ENCODE data around the gene ASCC1.

Gene ASCC1

DNA sequence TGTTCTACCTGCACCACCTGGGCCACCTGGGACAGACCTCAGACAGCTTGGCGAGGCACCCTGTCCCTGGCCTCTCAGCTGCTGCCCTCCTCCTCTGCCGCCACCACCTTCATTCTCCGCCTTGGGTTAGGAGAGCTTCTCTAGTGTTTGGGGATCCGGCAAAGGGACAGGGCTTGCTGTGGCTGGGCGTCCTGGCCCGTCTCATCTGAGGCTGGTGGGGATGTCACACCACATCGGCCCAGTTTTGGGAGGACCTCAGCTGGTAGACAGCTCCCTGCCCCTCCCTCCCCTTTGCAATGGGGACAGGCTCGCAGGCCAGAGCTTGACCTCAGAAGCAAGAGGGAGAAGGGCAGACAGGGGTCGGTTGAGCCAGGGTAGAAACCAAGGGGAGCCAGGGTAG lies 154.1 kb downstream of the ASCC1 start:
- no peaks in the 10 kb centered on the region for H3K4me1 ChIP-seq
- H3K27me3 ChIP-seq (ENCODE audit: control insufficient read depth, insufficient read depth, low read length) = no peaks in the 10 kb centered on the region
- TF ChIP-seq, protein P1, sequence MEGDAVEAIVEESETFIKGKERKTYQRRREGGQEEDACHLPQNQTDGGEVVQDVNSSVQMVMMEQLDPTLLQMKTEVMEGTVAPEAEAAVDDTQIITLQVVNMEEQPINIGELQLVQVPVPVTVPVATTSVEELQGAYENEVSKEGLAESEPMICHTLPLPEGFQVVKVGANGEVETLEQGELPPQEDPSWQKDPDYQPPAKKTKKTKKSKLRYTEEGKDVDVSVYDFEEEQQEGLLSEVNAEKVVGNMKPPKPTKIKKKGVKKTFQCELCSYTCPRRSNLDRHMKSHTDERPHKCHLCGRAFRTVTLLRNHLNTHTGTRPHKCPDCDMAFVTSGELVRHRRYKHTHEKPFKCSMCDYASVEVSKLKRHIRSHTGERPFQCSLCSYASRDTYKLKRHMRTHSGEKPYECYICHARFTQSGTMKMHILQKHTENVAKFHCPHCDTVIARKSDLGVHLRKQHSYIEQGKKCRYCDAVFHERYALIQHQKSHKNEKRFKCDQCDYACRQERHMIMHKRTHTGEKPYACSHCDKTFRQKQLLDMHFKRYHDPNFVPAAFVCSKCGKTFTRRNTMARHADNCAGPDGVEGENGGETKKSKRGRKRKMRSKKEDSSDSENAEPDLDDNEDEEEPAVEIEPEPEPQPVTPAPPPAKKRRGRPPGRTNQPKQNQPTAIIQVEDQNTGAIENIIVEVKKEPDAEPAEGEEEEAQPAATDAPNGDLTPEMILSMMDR (IDR thresholded peaks at IDR 0.05) = no peak
- H3K4me2 ChIP-seq (ENCODE audit: low read length) = no peak overlapping the region
- no peak overlapping the region for H3K4me3 ChIP-seq (ENCODE audit: low read depth, low read length)
- no peak overlapping the region for H2AFZ ChIP-seq
- H3K27ac ChIP-seq = no peak overlapping the region
- no peaks in the 10 kb centered on the region for H3K9me3 ChIP-seq (ENCODE audit: control insufficient read depth, low read length)
- no peaks in the 10 kb centered on the region for H3K79me2 ChIP-seq
- no peaks in the 10 kb centered on the region for H3K36me3 ChIP-seq (ENCODE audit: control insufficient read depth, insufficient read depth, low read length)
- no peak overlapping the region for H3K9ac ChIP-seq

DNA sequence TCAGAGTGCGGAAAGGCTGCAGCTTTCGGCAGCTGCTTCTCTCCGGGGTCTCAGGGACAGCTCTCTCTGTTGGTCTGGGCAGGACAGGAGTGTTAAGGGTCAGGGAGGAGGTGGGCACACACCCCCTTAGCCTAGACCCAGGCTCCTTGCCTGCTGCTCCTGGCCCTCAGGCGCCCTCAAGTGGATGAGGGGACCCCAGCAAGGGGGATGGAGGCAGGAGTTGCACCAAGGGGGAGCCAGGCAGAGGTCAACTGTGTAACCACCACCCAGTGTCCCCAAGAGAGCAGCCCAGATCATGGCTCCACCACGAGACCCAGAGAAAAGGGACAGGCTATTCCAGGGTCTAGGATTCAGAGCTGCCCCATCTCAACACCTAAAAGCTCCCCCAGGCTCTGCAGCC lies 154.6 kb downstream of the ASCC1 start:
- H3K4me2 ChIP-seq (ENCODE audit: low read length) = no peak overlapping the region
- no peak overlapping the region for H3K27ac ChIP-seq
- no peak overlapping the region for H2AFZ ChIP-seq
- H3K9ac ChIP-seq = no peak overlapping the region
- H3K36me3 ChIP-seq (ENCODE audit: control insufficient read depth, insufficient read depth, low read length) = no peaks in the 10 kb centered on the region
- no peaks in the 10 kb centered on the region for H3K79me2 ChIP-seq
- H3K9me3 ChIP-seq (ENCODE audit: control insufficient read depth, low read length) = no peaks in the 10 kb centered on the region
- H3K4me3 ChIP-seq (ENCODE audit: low read depth, low read length) = no peak overlapping the region
- H3K4me1 ChIP-seq = no peaks in the 10 kb centered on the region
- TF ChIP-seq, protein P1 (IDR thresholded peaks at IDR 0.05) = no peak
- no peaks in the 10 kb centered on the region for H3K27me3 ChIP-seq (ENCODE audit: control insufficient read depth, insufficient read depth, low read length)

DNA sequence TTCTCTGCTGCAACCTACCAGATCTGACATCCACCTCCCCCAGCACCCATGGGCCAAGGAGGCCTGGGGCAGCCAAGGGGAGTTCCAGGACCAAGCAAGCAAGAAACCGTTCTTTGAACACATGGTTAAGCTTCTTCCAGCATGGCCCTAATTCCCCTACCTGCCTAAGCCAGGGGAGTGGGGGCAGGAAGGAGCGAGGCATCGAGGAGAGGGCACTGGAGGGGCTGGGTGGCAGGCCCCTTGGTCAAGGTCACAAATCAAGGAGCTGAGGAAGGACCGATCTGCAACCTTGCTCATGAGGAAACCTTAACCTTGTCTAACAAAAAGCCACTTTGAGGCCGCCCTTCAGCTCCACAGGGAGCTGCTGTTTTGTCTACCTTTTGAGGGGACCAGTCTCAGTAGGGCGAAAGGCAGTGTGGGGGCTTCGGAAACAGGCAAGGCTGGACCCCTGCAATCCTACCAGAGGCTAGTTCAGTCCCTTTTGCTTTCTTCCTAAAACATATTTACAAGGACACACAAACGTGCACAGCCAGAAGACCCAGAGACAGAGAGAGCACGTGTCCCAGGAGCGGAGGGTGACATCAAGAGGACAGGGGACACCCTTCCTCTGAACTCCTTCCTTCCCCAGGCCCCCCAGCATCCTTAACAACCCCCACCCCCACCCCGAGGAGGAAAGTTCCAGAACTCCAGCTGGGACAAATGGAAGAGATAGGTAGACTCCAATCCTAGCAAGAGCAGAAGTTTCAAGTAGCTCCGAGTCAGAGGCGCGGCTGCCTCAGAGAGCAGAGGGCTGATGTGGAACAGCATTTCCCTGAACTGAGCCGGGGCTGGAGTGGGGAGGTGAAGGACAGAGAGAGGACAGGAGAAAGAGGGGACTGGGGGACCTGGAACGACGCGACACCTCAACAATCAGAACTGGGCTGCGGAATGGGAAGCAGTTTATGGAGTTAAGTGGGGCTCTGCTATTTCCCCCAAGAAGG lies 155.9 kb downstream of the ASCC1 start:
- Histone ChIP-seq H3K4me1 (no peaks in the 10 kb centered on the region), H2AFZ (no peak overlapping the region), H3K79me2 (no peaks in the 10 kb centered on the region), H3K27ac (no peak overlapping the region), H3K9ac (no peak overlapping the region), H3K27me3 (ENCODE audit: control insufficient read depth, insufficient read depth, low read length) (no peaks in the 10 kb centered on the region), H3K9me3 (ENCODE audit: control insufficient read depth, low read length) (no peaks in the 10 kb centered on the region), H3K36me3 (ENCODE audit: control insufficient read depth, insufficient read depth, low read length) (no peaks in the 10 kb centered on the region), H3K4me3 (ENCODE audit: low read depth, low read length) (no peak overlapping the region), H3K4me2 (ENCODE audit: low read length) (no peak overlapping the region)
- TF ChIP-seq, protein P1 (IDR thresholded peaks at IDR 0.05) = no peak

DNA sequence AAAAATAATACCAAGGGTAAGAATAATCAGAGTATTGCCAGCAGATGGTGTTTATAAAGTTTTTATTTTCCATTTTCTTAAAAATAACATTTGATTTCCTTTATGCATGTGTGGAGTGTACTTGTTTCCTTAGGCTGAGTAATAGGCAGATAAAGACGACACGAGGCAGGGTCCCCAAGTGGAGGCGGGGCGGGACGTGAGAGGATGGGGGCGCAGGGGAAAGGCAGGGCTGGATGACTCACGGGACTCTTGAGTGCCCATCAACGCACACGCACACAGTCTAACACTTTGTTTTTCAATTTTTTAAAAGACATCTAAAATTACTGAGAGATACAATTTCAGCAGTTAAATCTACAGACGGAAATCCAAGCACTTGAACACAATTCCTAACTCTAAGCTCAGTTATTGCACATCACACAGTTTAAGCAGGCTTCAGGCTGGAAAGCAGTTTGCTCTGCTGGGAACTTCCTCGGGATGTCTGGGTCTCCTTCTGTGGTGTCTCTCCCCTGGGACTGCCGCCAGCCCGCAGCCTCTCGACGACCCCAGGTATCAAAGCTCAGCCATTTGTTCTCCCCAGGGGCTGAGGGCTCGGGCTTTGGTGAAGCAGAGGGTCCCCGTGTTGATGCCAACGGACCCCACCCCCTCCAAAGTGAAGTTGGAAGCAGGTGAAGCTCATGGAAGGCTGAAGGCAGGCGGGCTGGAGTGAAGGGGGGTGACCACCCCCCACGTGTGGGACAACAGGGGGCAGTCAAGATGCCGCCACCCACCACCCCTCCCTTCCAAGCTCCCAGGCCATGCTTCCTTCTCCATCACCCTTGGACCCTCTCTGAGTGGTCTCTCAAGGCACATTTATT lies 156.9 kb downstream of the ASCC1 start:
- Histone ChIP-seq H3K4me2 (ENCODE audit: low read length) (no peak overlapping the region), H3K36me3 (ENCODE audit: control insufficient read depth, insufficient read depth, low read length) (no peaks in the 10 kb centered on the region), H3K79me2 (no peaks in the 10 kb centered on the region), H3K4me3 (ENCODE audit: low read depth, low read length) (no peak overlapping the region), H3K27ac (no peak overlapping the region), H3K9ac (no peak overlapping the region), H2AFZ (no peak overlapping the region), H3K4me1 (no peaks in the 10 kb centered on the region), H3K9me3 (ENCODE audit: control insufficient read depth, low read length) (no peaks in the 10 kb centered on the region), H3K27me3 (ENCODE audit: control insufficient read depth, insufficient read depth, low read length) (no peaks in the 10 kb centered on the region)
- TF ChIP-seq, protein P1 (IDR thresholded peaks at IDR 0.05) = no peak

Data from parathyroid adenoma (tissue), 2 donors.